ENCODE results near the gene CABYR. TPM values are rescaled to one million over a fixed set of nuclear protein-coding genes. Genes with fewer than 3 reads are reported as not detected.

The CABYR gene
- total RNA-seq, 1 donor from 2014 or later = 7.0 TPM

GRCh38 chr18:24161304-24161703 lies 22.4 kb downstream of the CABYR start:
- no peaks in the 10 kb centered on the region for H3K27me3 Mint-ChIP-seq (ENCODE audit: low read depth, unreplicated experiment)
- TF ChIP-seq CTCF (IDR thresholded peaks at IDR 0.05; ENCODE audit: insufficient read depth, low read depth, low read length) (no peak), EZH2 (IDR thresholded peaks at IDR 0.05; ENCODE audit: insufficient read depth, low read length) (no peak)
- H3K36me3 ChIP-seq (ENCODE audit: insufficient read depth, low read length) = peaks cover 13% of the 10 kb centered on the region
- no peaks in the 10 kb centered on the region for H3K27me3 ChIP-seq (ENCODE audit: insufficient read depth, low read length)
- H4K20me1 ChIP-seq (ENCODE audit: insufficient read depth, low read length) = no peaks in the 10 kb centered on the region
- no peak overlapping the region for H3K4me3 ChIP-seq (ENCODE audit: insufficient read depth, low read depth, low read length)
- no peaks in the 10 kb centered on the region for H3K9me3 Mint-ChIP-seq (ENCODE audit: unreplicated experiment)
- peaks cover 12% of the 10 kb centered on the region for H3K36me3 Mint-ChIP-seq (ENCODE audit: low read depth, unreplicated experiment)
- peaks cover 4% of the 10 kb centered on the region for H3K4me1 Mint-ChIP-seq (ENCODE audit: low read depth, unreplicated experiment)
- DNase-seq (ENCODE audit: low read depth) (no peak), FAIRE-seq (no peak)
- H3K4me1 ChIP-seq (ENCODE audit: insufficient read depth, low read length) = no peaks in the 10 kb centered on the region
- H3K9me3 ChIP-seq (ENCODE audit: insufficient read depth, low read depth, low read length) = no peaks in the 10 kb centered on the region
- no peak overlapping the region for H3K4me3 Mint-ChIP-seq (ENCODE audit: unreplicated experiment)
- H3K4me2 ChIP-seq (ENCODE audit: low read length) = no peak overlapping the region
- no peak overlapping the region for H3K27ac ChIP-seq (ENCODE audit: low read depth, low read length)
- no peak overlapping the region for H3K27ac Mint-ChIP-seq (ENCODE audit: unreplicated experiment)
- H3K79me2 ChIP-seq (ENCODE audit: insufficient read depth, low read length) = no peaks in the 10 kb centered on the region
- no peak overlapping the region for H3K9ac ChIP-seq (ENCODE audit: low read length)
- H2AFZ ChIP-seq (ENCODE audit: low read depth, low read length) = no peak overlapping the region

- Histone ChIP-seq H3K79me2 (ENCODE audit: insufficient read depth, low read length) (no peaks in the 10 kb centered on the region), H3K4me1 (ENCODE audit: insufficient read depth, low read length) (no peaks in the 10 kb centered on the region), H3K36me3 (ENCODE audit: insufficient read depth, low read length) (no peaks in the 10 kb centered on the region), H2AFZ (ENCODE audit: low read depth, low read length) (no peak overlapping the region), H3K27me3 (ENCODE audit: insufficient read depth, low read length) (no peaks in the 10 kb centered on the region), H3K4me3 (ENCODE audit: insufficient read depth, low read depth, low read length) (no peak overlapping the region), H3K27ac (ENCODE audit: low read depth, low read length) (no peak overlapping the region), H3K9me3 (ENCODE audit: insufficient read depth, low read depth, low read length) (no peaks in the 10 kb centered on the region), H4K20me1 (ENCODE audit: insufficient read depth, low read length) (no peaks in the 10 kb centered on the region), H3K9ac (ENCODE audit: low read length) (no peak overlapping the region), H3K4me2 (ENCODE audit: low read length) (no peak overlapping the region)
- Mint-ChIP-seq H3K36me3 (ENCODE audit: low read depth, unreplicated experiment) (peaks cover 5% of the 10 kb centered on the region), H3K9me3 (ENCODE audit: unreplicated experiment) (peaks cover 2% of the 10 kb centered on the region), H3K4me1 (ENCODE audit: low read depth, unreplicated experiment) (peaks cover 11% of the 10 kb centered on the region), H3K4me3 (ENCODE audit: unreplicated experiment) (no peak overlapping the region), H3K27ac (ENCODE audit: unreplicated experiment) (no peak overlapping the region), H3K27me3 (ENCODE audit: low read depth, unreplicated experiment) (no peaks in the 10 kb centered on the region)
- no peak for FAIRE-seq
- no peak for DNase-seq (ENCODE audit: low read depth)
- TF ChIP-seq CTCF (IDR thresholded peaks at IDR 0.05; ENCODE audit: insufficient read depth, low read depth, low read length) (no peak), EZH2 (IDR thresholded peaks at IDR 0.05; ENCODE audit: insufficient read depth, low read length) (no peak)
Observed at GRCh38 chr18:24168496-24168895, 29.6 kb downstream of the CABYR start.

DNA sequence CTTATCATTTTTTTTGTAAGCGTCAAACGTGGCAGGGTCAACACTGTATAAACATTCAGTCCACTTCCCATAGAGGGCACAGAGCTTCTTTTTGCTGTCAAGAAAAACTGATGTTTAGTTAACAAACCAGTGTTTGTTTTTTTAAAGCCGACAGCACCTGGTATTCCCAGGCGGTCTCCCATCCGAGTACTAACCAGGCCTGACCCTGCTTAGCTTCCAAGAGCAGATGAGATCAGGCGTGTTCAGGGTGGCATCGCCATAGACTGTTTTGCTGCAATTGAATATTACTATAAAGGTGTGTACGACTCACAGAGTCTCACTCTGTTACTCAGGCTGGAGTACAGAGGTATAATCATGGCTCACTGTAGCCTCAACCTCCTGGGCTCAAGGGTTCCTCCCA lies 31.5 kb downstream of the CABYR start:
- Histone ChIP-seq H3K36me3 (ENCODE audit: insufficient read depth, low read length) (peaks cover 3% of the 10 kb centered on the region), H3K9me3 (ENCODE audit: insufficient read depth, low read depth, low read length) (no peaks in the 10 kb centered on the region), H3K27ac (ENCODE audit: low read depth, low read length) (no peak overlapping the region), H3K4me2 (ENCODE audit: low read length) (no peak overlapping the region), H3K4me1 (ENCODE audit: insufficient read depth, low read length) (no peaks in the 10 kb centered on the region), H2AFZ (ENCODE audit: low read depth, low read length) (no peak overlapping the region), H3K27me3 (ENCODE audit: insufficient read depth, low read length) (no peaks in the 10 kb centered on the region), H4K20me1 (ENCODE audit: insufficient read depth, low read length) (no peaks in the 10 kb centered on the region), H3K4me3 (ENCODE audit: insufficient read depth, low read depth, low read length) (no peak overlapping the region), H3K9ac (ENCODE audit: low read length) (no peak overlapping the region), H3K79me2 (ENCODE audit: insufficient read depth, low read length) (no peaks in the 10 kb centered on the region)
- Mint-ChIP-seq H3K27me3 (ENCODE audit: low read depth, unreplicated experiment) (no peaks in the 10 kb centered on the region), H3K4me3 (ENCODE audit: unreplicated experiment) (no peak overlapping the region), H3K27ac (ENCODE audit: unreplicated experiment) (no peak overlapping the region), H3K4me1 (ENCODE audit: low read depth, unreplicated experiment) (peaks cover 11% of the 10 kb centered on the region), H3K9me3 (ENCODE audit: unreplicated experiment) (peaks cover 2% of the 10 kb centered on the region), H3K36me3 (ENCODE audit: low read depth, unreplicated experiment) (peaks cover 5% of the 10 kb centered on the region)
- DNase-seq (ENCODE audit: low read depth) (no peak), FAIRE-seq (no peak)
- TF ChIP-seq CTCF (IDR thresholded peaks at IDR 0.05; ENCODE audit: insufficient read depth, low read depth, low read length) (no peak), EZH2 (IDR thresholded peaks at IDR 0.05; ENCODE audit: insufficient read depth, low read length) (no peak)

Data from astrocyte (in vitro differentiated cells and primary cell).